ENCODE results near the gene HAUS1. TPM values are rescaled to one million over a fixed set of nuclear protein-coding genes. Genes with fewer than 3 reads are reported as not detected.

Gene HAUS1
- total RNA-seq, 4 donors from 2014 or later, result 8.1 to 20.6 (median 13.3) TPM

- ATAC-seq (no peak), DNase-seq (no peak)
- H3K36me3 ChIP-seq, result no peaks in the 10 kb centered on the region
- H3K9me3 ChIP-seq, result no peaks in the 10 kb centered on the region
- TF ChIP-seq, protein P1, sequence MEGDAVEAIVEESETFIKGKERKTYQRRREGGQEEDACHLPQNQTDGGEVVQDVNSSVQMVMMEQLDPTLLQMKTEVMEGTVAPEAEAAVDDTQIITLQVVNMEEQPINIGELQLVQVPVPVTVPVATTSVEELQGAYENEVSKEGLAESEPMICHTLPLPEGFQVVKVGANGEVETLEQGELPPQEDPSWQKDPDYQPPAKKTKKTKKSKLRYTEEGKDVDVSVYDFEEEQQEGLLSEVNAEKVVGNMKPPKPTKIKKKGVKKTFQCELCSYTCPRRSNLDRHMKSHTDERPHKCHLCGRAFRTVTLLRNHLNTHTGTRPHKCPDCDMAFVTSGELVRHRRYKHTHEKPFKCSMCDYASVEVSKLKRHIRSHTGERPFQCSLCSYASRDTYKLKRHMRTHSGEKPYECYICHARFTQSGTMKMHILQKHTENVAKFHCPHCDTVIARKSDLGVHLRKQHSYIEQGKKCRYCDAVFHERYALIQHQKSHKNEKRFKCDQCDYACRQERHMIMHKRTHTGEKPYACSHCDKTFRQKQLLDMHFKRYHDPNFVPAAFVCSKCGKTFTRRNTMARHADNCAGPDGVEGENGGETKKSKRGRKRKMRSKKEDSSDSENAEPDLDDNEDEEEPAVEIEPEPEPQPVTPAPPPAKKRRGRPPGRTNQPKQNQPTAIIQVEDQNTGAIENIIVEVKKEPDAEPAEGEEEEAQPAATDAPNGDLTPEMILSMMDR (IDR thresholded peaks at IDR 0.05 in 4 of 5, conservative IDR thresholded peaks at IDR 0.05 in 1 of 5), result no peak
- TF ChIP-seq POLR2A (IDR thresholded peaks at IDR 0.05), result no peak
- no peak overlapping the region for H3K4me3 ChIP-seq
- in situ Hi-C loops (cut with MboI; ENCODE audit: low sequenced_read_pairs in 4 of 4) (loop anchor here in 2 of 4 donors (25.0 kb wide), 2 partner anchors 374 to 399 kb away; no protein-coding TSS in a partner anchor), intact Hi-C loops (cut with DNase I; ENCODE audit: low total_unique reads) (no loop called here)
- no peak overlapping the region for H3K27ac ChIP-seq
- H3K4me1 ChIP-seq, result peaks cover 4 to 6% of the 10 kb centered on the region in 2 donors
- no peaks in the 10 kb centered on the region for H3K27me3 ChIP-seq
These were observed 42.8 kb upstream of the HAUS1 start for GRCh38 chr18:46061387-46061786.

DNA sequence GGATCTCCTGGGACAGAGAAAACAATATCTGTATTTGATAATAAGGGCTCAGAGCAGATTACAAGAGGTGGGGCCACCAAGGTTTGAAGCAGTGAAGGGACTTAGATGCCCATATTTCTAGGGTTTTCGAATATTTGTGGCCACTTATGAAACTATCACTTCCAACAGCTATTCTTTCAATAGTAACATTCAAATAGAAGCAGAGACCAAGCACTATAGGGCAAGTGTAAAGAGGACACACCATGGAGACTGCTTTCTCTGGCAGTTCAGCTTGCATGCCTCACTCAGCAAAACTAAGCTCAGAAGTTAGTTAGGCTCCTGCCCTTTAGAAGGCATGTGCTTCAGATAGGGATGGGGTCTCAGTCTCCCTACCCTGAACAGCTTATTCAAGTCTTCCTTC lies 42.4 kb upstream of the HAUS1 start:
- ATAC-seq, result no peak
- in situ Hi-C loops (cut with MboI; ENCODE audit: low sequenced_read_pairs in 4 of 4), result loop anchor here in 2 of 4 donors (25.0 kb wide), 2 partner anchors 374 to 399 kb away; no protein-coding TSS in a partner anchor
- no peak for DNase-seq

GRCh38 chr18:46062781-46063180 lies 41.4 kb upstream of the HAUS1 start:
- in situ Hi-C loops (cut with MboI; ENCODE audit: low sequenced_read_pairs in 4 of 4), result loop anchor here in 2 of 4 donors (25.0 kb wide), 2 partner anchors 375 to 400 kb away; no protein-coding TSS in a partner anchor
- intact Hi-C loops (cut with DNase I; ENCODE audit: low total_unique reads), result no loop called here
- no peaks in the 10 kb centered on the region for H3K9me3 ChIP-seq

More for the DNA sequence above, 42.4 kb upstream of the HAUS1 start:
- H3K9me3 ChIP-seq, result no peaks in the 10 kb centered on the region
- H3K27ac ChIP-seq, result no peak overlapping the region
- intact Hi-C loops (cut with DNase I; ENCODE audit: low total_unique reads), result no loop called here
- TF ChIP-seq POLR2A (IDR thresholded peaks at IDR 0.05), result no peak
- TF ChIP-seq, protein P1 (IDR thresholded peaks at IDR 0.05 in 4 of 5, conservative IDR thresholded peaks at IDR 0.05 in 1 of 5), result no peak
- H3K36me3 ChIP-seq, result no peaks in the 10 kb centered on the region
- H3K4me3 ChIP-seq, result no peak overlapping the region
- no peaks in the 10 kb centered on the region for H3K27me3 ChIP-seq
- H3K4me1 ChIP-seq, result peaks cover 4 to 6% of the 10 kb centered on the region in 2 donors

DNA sequence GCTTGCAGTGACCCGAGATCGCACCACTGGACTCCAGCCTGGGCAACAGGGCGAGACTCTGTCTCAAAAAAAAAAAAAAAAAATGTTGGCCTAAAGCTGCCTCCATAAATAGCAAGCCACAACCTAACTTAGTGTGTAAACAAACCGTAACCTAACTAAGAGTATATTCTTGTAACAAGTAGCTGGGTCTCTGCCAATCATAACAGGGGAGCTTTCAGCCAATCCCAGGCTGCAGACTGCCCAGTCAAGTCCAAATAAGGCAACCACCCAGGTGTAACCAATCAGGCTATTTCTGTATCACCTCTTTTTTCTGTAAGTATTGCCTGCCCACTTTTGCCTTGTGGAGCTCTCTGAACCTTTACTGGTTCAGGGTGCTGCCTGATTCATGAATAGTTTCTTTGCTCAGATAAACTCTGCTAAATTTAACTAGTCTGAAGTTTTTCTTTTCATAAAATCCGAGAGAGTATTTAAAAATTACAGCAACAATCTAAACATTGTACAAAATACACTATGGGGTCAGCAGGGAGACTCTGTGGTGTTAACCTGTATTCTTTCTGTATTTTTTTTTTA lies 36.7 kb upstream of the HAUS1 start:
- peak; percentile 89 to 94 for ATAC-seq
- in situ Hi-C loops (cut with MboI; ENCODE audit: low sequenced_read_pairs in 4 of 4), result loop anchor here in 2 of 4 donors (25.0 kb wide), 2 partner anchors 380 to 405 kb away; no protein-coding TSS in a partner anchor
- no peaks in the 10 kb centered on the region for H3K36me3 ChIP-seq
- H3K4me1 ChIP-seq, result peaks cover 9 to 12% of the 10 kb centered on the region in 2 donors
- no peaks in the 10 kb centered on the region for H3K9me3 ChIP-seq
- TF ChIP-seq, protein P1 (IDR thresholded peaks at IDR 0.05 in 4 of 5, conservative IDR thresholded peaks at IDR 0.05 in 1 of 5), result no peak
- TF ChIP-seq POLR2A (IDR thresholded peaks at IDR 0.05), result peak in 1 of 2 donors; percentile 43
- H3K4me3 ChIP-seq, result no peak overlapping the region
- peak; percentile 48 to 77 for DNase-seq
- peak overlapping the region; percentile 17 to 74 (median 58) for H3K27ac ChIP-seq
- intact Hi-C loops (cut with DNase I; ENCODE audit: low total_unique reads), result no loop called here
- no peaks in the 10 kb centered on the region for H3K27me3 ChIP-seq

More at GRCh38 chr18:46062781-46063180, 41.4 kb upstream of the HAUS1 start:
- Histone ChIP-seq H3K36me3 (no peaks in the 10 kb centered on the region), H3K27me3 (no peaks in the 10 kb centered on the region), H3K4me1 (peaks cover 4 to 6% of the 10 kb centered on the region in 2 donors), H3K27ac (no peak overlapping the region), H3K4me3 (no peak overlapping the region)
- no peak for ATAC-seq
- no peak for TF ChIP-seq POLR2A (IDR thresholded peaks at IDR 0.05)
- TF ChIP-seq, protein P1 (IDR thresholded peaks at IDR 0.05 in 4 of 5, conservative IDR thresholded peaks at IDR 0.05 in 1 of 5), result no peak
- no peak for DNase-seq
